ENCODE data around the gene MAMDC2. TPM values are rescaled to one million over a fixed set of nuclear protein-coding genes. Genes with fewer than 3 reads are reported as not detected.

Gene MAMDC2
- polyA plus RNA-seq, 2 donors: 3.3 to 7.0 TPM

GRCh38 chr9:70136632-70137031 is 93.0 kb downstream of the MAMDC2 start:
- Histone ChIP-seq H3K27me3 (ENCODE audit: control insufficient read depth in 1 of 2, insufficient read depth in 2 of 2, low read length in 2 of 2) (no peaks in the 10 kb centered on the region), H3K4me1 (ENCODE audit: control insufficient read depth in 2 of 2, insufficient read depth in 2 of 2, low read length in 1 of 2) (peaks cover 0 to 2% of the 10 kb centered on the region in 2 donors), H3K36me3 (ENCODE audit: control insufficient read depth in 2 of 2, insufficient read depth in 2 of 2, low read length in 1 of 2) (peaks cover 0 to 2% of the 10 kb centered on the region in 2 donors), H3K9me3 (ENCODE audit: control insufficient read depth in 2 of 2, insufficient read depth in 1 of 2, low read depth in 1 of 2, low read length in 1 of 2) (no peaks in the 10 kb centered on the region), H3K4me3 (ENCODE audit: low read depth in 1 of 2, low read length in 2 of 2) (no peak overlapping the region), H3K27ac (ENCODE audit: low read depth in 2 of 2, low read length in 1 of 2) (no peak overlapping the region)
- 41 to 53% methylated on average over 1 of the region's 1 CpG for WGBS, 2 donors

DNA sequence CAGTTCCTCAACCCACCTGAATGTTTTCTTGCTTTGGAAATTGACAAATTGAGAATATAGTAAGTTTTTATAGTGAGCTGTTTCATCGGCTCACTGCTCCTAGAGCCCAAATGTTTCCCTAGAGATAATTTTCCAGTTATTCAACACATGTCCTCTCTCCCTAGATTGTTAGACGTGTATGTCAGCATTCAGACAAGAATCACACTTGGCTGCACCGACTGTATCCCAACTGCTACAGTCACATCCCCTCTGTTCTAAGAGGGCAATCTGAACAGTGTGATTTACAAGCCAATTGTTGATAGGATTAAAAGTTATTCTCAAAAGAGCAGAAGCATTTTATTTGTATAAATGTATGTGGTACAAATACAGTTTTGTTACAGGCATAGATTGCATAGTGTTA is 93.9 kb downstream of the MAMDC2 start:
- no peak overlapping the region for H3K27ac ChIP-seq (ENCODE audit: low read depth in 2 of 2, low read length in 1 of 2)
- H3K36me3 ChIP-seq (ENCODE audit: control insufficient read depth in 2 of 2, insufficient read depth in 2 of 2, low read length in 1 of 2): peaks cover 0 to 2% of the 10 kb centered on the region in 2 donors
- H3K27me3 ChIP-seq (ENCODE audit: control insufficient read depth in 1 of 2, insufficient read depth in 2 of 2, low read length in 2 of 2): no peaks in the 10 kb centered on the region
- no peaks in the 10 kb centered on the region for H3K9me3 ChIP-seq (ENCODE audit: control insufficient read depth in 2 of 2, insufficient read depth in 1 of 2, low read depth in 1 of 2, low read length in 1 of 2)
- no peak overlapping the region for H3K4me3 ChIP-seq (ENCODE audit: low read depth in 1 of 2, low read length in 2 of 2)
- peaks cover 0 to 2% of the 10 kb centered on the region in 2 donors for H3K4me1 ChIP-seq (ENCODE audit: control insufficient read depth in 2 of 2, insufficient read depth in 2 of 2, low read length in 1 of 2)
- WGBS, 2 donors: 78 to 80% methylated on average over 3 of the region's 3 CpGs

DNA sequence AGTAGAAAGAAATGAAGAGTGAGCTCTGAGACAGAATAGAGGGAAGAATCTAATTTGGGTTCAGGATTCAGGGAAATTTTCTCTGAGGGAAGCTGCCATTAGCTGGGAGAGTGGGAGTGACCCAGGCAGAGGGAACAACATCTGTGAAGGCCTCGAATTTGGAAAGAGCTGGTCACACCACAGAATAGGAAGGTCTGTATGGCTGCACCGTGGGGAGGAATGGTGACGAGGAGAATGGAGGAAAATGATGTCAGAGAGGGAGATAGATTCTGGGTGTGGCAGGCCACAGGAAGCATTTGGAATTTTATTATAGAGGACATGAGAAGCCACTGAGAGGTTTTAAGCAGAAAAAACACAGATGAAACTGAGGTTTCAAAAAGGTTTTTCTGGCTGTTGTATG is 98.5 kb downstream of the MAMDC2 start:
- no peak overlapping the region for H3K27ac ChIP-seq (ENCODE audit: low read depth in 2 of 2, low read length in 1 of 2)
- no peaks in the 10 kb centered on the region for H3K9me3 ChIP-seq (ENCODE audit: control insufficient read depth in 2 of 2, insufficient read depth in 1 of 2, low read depth in 1 of 2, low read length in 1 of 2)
- no peak overlapping the region for H3K4me3 ChIP-seq (ENCODE audit: low read depth in 1 of 2, low read length in 2 of 2)
- peaks cover 0 to 2% of the 10 kb centered on the region in 2 donors for H3K36me3 ChIP-seq (ENCODE audit: control insufficient read depth in 2 of 2, insufficient read depth in 2 of 2, low read length in 1 of 2)
- no peaks in the 10 kb centered on the region for H3K4me1 ChIP-seq (ENCODE audit: control insufficient read depth in 2 of 2, insufficient read depth in 2 of 2, low read length in 1 of 2)
- 73 to 83% methylated on average over 3 of the region's 3 CpGs for WGBS, 2 donors
- no peaks in the 10 kb centered on the region for H3K27me3 ChIP-seq (ENCODE audit: control insufficient read depth in 1 of 2, insufficient read depth in 2 of 2, low read length in 2 of 2)

GRCh38 chr9:70143394-70144130 is 99.9 kb downstream of the MAMDC2 start:
- Histone ChIP-seq H3K9me3 (ENCODE audit: control insufficient read depth in 2 of 2, insufficient read depth in 1 of 2, low read depth in 1 of 2, low read length in 1 of 2) (no peaks in the 10 kb centered on the region), H3K4me1 (ENCODE audit: control insufficient read depth in 2 of 2, insufficient read depth in 2 of 2, low read length in 1 of 2) (no peaks in the 10 kb centered on the region), H3K27me3 (ENCODE audit: control insufficient read depth in 1 of 2, insufficient read depth in 2 of 2, low read length in 2 of 2) (no peaks in the 10 kb centered on the region), H3K36me3 (ENCODE audit: control insufficient read depth in 2 of 2, insufficient read depth in 2 of 2, low read length in 1 of 2) (peaks cover 0 to 2% of the 10 kb centered on the region in 2 donors), H3K4me3 (ENCODE audit: low read depth in 1 of 2, low read length in 2 of 2) (no peak overlapping the region), H3K27ac (ENCODE audit: low read depth in 2 of 2, low read length in 1 of 2) (peak overlapping the region; percentile 49 to 55)
- WGBS, 2 donors: 63 to 66% methylated on average over 3 of the region's 3 CpGs

DNA sequence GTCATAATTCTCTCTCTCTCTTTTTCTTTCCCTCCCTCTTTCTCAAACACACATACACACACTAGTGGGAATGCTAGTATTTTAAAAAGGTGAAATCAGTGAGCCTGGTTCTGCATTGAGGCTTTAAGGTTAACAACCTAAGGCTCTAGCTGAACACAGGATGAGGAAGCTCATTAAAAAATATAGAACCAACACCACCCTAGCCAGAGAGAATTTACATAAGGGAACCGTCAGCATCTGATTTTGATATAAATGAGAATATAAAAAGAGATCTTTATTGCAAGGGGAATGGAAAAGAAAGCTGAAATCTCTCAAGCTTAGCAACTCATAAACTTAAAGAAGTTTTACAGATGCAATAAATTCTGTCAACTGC is 100.5 kb downstream of the MAMDC2 start:
- Histone ChIP-seq H3K36me3 (ENCODE audit: control insufficient read depth in 2 of 2, insufficient read depth in 2 of 2, low read length in 1 of 2) (peaks cover 0 to 2% of the 10 kb centered on the region in 2 donors), H3K9me3 (ENCODE audit: control insufficient read depth in 2 of 2, insufficient read depth in 1 of 2, low read depth in 1 of 2, low read length in 1 of 2) (no peaks in the 10 kb centered on the region), H3K27me3 (ENCODE audit: control insufficient read depth in 1 of 2, insufficient read depth in 2 of 2, low read length in 2 of 2) (no peaks in the 10 kb centered on the region), H3K27ac (ENCODE audit: low read depth in 2 of 2, low read length in 1 of 2) (no peak overlapping the region), H3K4me1 (ENCODE audit: control insufficient read depth in 2 of 2, insufficient read depth in 2 of 2, low read length in 1 of 2) (no peaks in the 10 kb centered on the region), H3K4me3 (ENCODE audit: low read depth in 1 of 2, low read length in 2 of 2) (no peak overlapping the region)
- WGBS, 2 donors: 70 to 77% methylated on average over 1 of the region's 1 CpG

GRCh38 chr9:70145981-70146380 is 102.3 kb downstream of the MAMDC2 start:
- Histone ChIP-seq H3K4me3 (ENCODE audit: low read depth in 1 of 2, low read length in 2 of 2) (no peak overlapping the region), H3K36me3 (ENCODE audit: control insufficient read depth in 2 of 2, insufficient read depth in 2 of 2, low read length in 1 of 2) (peaks cover 0 to 1% of the 10 kb centered on the region in 2 donors), H3K27me3 (ENCODE audit: control insufficient read depth in 1 of 2, insufficient read depth in 2 of 2, low read length in 2 of 2) (no peaks in the 10 kb centered on the region), H3K4me1 (ENCODE audit: control insufficient read depth in 2 of 2, insufficient read depth in 2 of 2, low read length in 1 of 2) (no peaks in the 10 kb centered on the region), H3K9me3 (ENCODE audit: control insufficient read depth in 2 of 2, insufficient read depth in 1 of 2, low read depth in 1 of 2, low read length in 1 of 2) (no peaks in the 10 kb centered on the region), H3K27ac (ENCODE audit: low read depth in 2 of 2, low read length in 1 of 2) (no peak overlapping the region)
- WGBS, 2 donors: 83 to 84% methylated on average over 4 of the region's 4 CpGs

DNA sequence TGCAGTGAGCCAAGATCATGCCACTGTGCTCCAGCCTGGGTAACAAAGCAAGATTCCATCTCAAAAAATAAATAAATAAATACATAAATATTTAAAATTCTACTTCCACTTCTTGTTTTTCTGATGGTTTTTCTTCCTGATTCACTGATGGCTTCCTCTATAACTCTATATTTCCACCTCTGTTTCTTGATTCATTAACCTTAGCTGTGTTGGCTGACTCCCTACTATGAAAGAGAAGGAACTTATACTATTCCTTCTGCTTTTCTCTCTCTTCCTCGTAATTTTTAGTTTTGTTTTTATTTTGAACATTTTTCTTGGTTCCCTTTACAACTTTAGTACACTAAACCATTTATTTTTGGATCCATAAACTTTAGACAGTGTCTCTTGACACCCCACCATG is 103.5 kb downstream of the MAMDC2 start:
- H3K36me3 ChIP-seq (ENCODE audit: control insufficient read depth in 2 of 2, insufficient read depth in 2 of 2, low read length in 1 of 2): no peaks in the 10 kb centered on the region
- H3K27ac ChIP-seq (ENCODE audit: low read depth in 2 of 2, low read length in 1 of 2): no peak overlapping the region
- WGBS, 2 donors: 76 to 79% methylated on average over 1 of the region's 1 CpG
- no peak overlapping the region for H3K4me3 ChIP-seq (ENCODE audit: low read depth in 1 of 2, low read length in 2 of 2)
- no peaks in the 10 kb centered on the region for H3K27me3 ChIP-seq (ENCODE audit: control insufficient read depth in 1 of 2, insufficient read depth in 2 of 2, low read length in 2 of 2)
- no peaks in the 10 kb centered on the region for H3K9me3 ChIP-seq (ENCODE audit: control insufficient read depth in 2 of 2, insufficient read depth in 1 of 2, low read depth in 1 of 2, low read length in 1 of 2)
- no peaks in the 10 kb centered on the region for H3K4me1 ChIP-seq (ENCODE audit: control insufficient read depth in 2 of 2, insufficient read depth in 2 of 2, low read length in 1 of 2)

DNA sequence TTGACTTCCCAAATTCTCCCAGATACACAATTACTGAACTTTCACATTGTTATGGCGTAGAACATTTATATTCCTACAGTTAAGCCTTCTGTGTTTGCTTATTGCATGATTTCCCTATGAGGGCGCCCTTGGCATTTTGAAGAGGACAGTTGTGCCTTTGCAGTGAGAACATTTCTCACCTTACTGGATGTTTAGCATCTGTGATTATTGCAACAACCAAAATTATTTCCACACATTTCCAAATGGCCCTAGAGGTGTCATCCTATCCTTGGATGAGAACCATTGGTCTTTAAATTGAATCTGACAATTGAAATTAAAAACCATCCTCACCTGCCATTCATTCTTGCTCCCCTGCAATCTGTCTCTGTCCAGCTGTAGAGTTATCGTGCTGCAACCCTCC is 104.0 kb downstream of the MAMDC2 start:
- Histone ChIP-seq H3K4me3 (ENCODE audit: low read depth in 1 of 2, low read length in 2 of 2) (no peak overlapping the region), H3K27me3 (ENCODE audit: control insufficient read depth in 1 of 2, insufficient read depth in 2 of 2, low read length in 2 of 2) (no peaks in the 10 kb centered on the region), H3K9me3 (ENCODE audit: control insufficient read depth in 2 of 2, insufficient read depth in 1 of 2, low read depth in 1 of 2, low read length in 1 of 2) (no peaks in the 10 kb centered on the region), H3K36me3 (ENCODE audit: control insufficient read depth in 2 of 2, insufficient read depth in 2 of 2, low read length in 1 of 2) (no peaks in the 10 kb centered on the region), H3K4me1 (ENCODE audit: control insufficient read depth in 2 of 2, insufficient read depth in 2 of 2, low read length in 1 of 2) (no peaks in the 10 kb centered on the region), H3K27ac (ENCODE audit: low read depth in 2 of 2, low read length in 1 of 2) (no peak overlapping the region)
- WGBS, 2 donors: 81 to 86% methylated on average over 3 of the region's 3 CpGs

GRCh38 chr9:70152350-70152749 is 108.7 kb downstream of the MAMDC2 start:
- H3K36me3 ChIP-seq (ENCODE audit: control insufficient read depth in 2 of 2, insufficient read depth in 2 of 2, low read length in 1 of 2): no peaks in the 10 kb centered on the region
- H3K4me3 ChIP-seq (ENCODE audit: low read depth in 1 of 2, low read length in 2 of 2): no peak overlapping the region
- peak overlapping the region in 1 of 2 donors; percentile 5 for H3K27ac ChIP-seq (ENCODE audit: low read depth in 2 of 2, low read length in 1 of 2)
- no peaks in the 10 kb centered on the region for H3K9me3 ChIP-seq (ENCODE audit: control insufficient read depth in 2 of 2, insufficient read depth in 1 of 2, low read depth in 1 of 2, low read length in 1 of 2)
- 69 to 79% methylated on average over 3 of the region's 3 CpGs for WGBS, 2 donors
- no peaks in the 10 kb centered on the region for H3K27me3 ChIP-seq (ENCODE audit: control insufficient read depth in 1 of 2, insufficient read depth in 2 of 2, low read length in 2 of 2)
- H3K4me1 ChIP-seq (ENCODE audit: control insufficient read depth in 2 of 2, insufficient read depth in 2 of 2, low read length in 1 of 2): no peaks in the 10 kb centered on the region

GRCh38 chr9:70156729-70157128 is 113.1 kb downstream of the MAMDC2 start:
- H3K36me3 ChIP-seq (ENCODE audit: control insufficient read depth in 2 of 2, insufficient read depth in 2 of 2, low read length in 1 of 2): no peaks in the 10 kb centered on the region
- no peaks in the 10 kb centered on the region for H3K9me3 ChIP-seq (ENCODE audit: control insufficient read depth in 2 of 2, insufficient read depth in 1 of 2, low read depth in 1 of 2, low read length in 1 of 2)
- no peaks in the 10 kb centered on the region for H3K27me3 ChIP-seq (ENCODE audit: control insufficient read depth in 1 of 2, insufficient read depth in 2 of 2, low read length in 2 of 2)
- 56 to 57% methylated on average over 3 of the region's 3 CpGs for WGBS, 2 donors
- H3K4me1 ChIP-seq (ENCODE audit: control insufficient read depth in 2 of 2, insufficient read depth in 2 of 2, low read length in 1 of 2): no peaks in the 10 kb centered on the region
- H3K27ac ChIP-seq (ENCODE audit: low read depth in 2 of 2, low read length in 1 of 2): no peak overlapping the region
- no peak overlapping the region for H3K4me3 ChIP-seq (ENCODE audit: low read depth in 1 of 2, low read length in 2 of 2)

All from esophagus (tissue), 2 donors.